K562 (cell line): Measurements from ENCODE around the gene MRPL10. TPM values are rescaled to one million over a fixed set of nuclear protein-coding genes. Genes with fewer than 3 reads are reported as not detected.

Experiments used
- CHD7 ChIP-seq: fragments of 200-600 bp; sonication (generic); IDR thresholded peaks from one replicate; pipeline ENCODE4 v1.6.1; 2012; ENCODE audit warnings: mild to moderate bottlenecking, low read depth, low read length, inconsistent platforms
- MGA ChIP-seq: fragments of 450-650 bp; IDR thresholded peaks from 2 replicates; pipeline ENCODE4 v1.6.1; 2016; ENCODE audit warnings: mild to moderate bottlenecking, moderate library complexity
- POLR2AphosphoS5 ChIP-seq: IDR thresholded peaks from 2 replicates; pipeline ENCODE4 v1.6.1; 2011; ENCODE audit warnings: mild to moderate bottlenecking, low read depth, low read length, moderate library complexity; ENCODE audit not compliant: control insufficient read depth, insufficient read depth
- polyA plus RNA-seq, 8 experiments: library from polyadenylated mRNA; depleted of rRNA in 4 of 8; stranded (reverse) in 5 of 8; unstranded in 3 of 8; fragments of >200 nt; fragmentation: Nextera tagmentation in 2 of 8; fragmentation: Illumina TruSeq in 1 of 8; extraction: Ambion mirVana in 2 of 8; extraction: Trizol in 1 of 8; gene quantifications; 2 replicates each; pipeline versions ENCODE4 v1.2.1 to v1.2.3, GENCODE V29; 2011 to 2014; ENCODE audit warnings: inconsistent platforms in 1 of 8, missing spikeins in 1 of 8
- total RNA-seq, 7 experiments: library from RNA; depleted of rRNA in 6 of 7; stranded (reverse); fragments of >200 nt in 6 of 7; fragmentation: Illumina TruSeq in 2 of 7; extraction: Trizol in 2 of 7; gene quantifications; 2 replicates each; pipeline versions ENCODE4 v1.2.1 to v1.2.3, GENCODE V29; 2011 to 2021; ENCODE audit warnings: low replicate concordance in 1 of 7

MRPL10 gene
- total and polyA plus RNA-seq, 9 of the 15 experiments (the other 6 are each of a cell fraction or from before 2014, with no cell fraction given) = 27.8 to 105 (median 67.3) TPM

- no peak for TF ChIP-seq CHD7
- TF ChIP-seq POLR2AphosphoS5 = no peak
- peak; percentile 61 for TF ChIP-seq MGA
These were observed 9.6 kb upstream of the MRPL10 start, which contains the start of gene SCRN2 (continued) for GRCh38 chr17:47840742-47841487.
